PC-3 (cell line): ENCODE measurements around the gene SDC1. TPM values are rescaled to one million over a fixed set of nuclear protein-coding genes. Genes with fewer than 3 reads are reported as not detected.

Experiments used
- ATAC-seq: fragments of 200-7000 bp; cut with Tn5 transposase; 2 replicates; pipeline ENCODE4 v1.9.1; 2020; ENCODE audit warnings: mild to moderate bottlenecking, moderate library complexity
- BruUV-seq: library from RNA; stranded (reverse); fragments of 400-500 nt; replicated peaks from 2 replicates; lab custom pipeline; 2021; lab: Mats Ljungman, UMichigan
- CTCF ChIA-PET: fragments of 300-600 bp; sonication (Branson Sonifier 250); formaldehyde crosslinking; loops from one replicate; lab custom pipeline; 2022; ENCODE audit warnings: antibody characterized with exemption; lab: Charles Lee
- POLR2A ChIA-PET: fragments of 300-600 bp; sonication (Branson Sonifier 250); formaldehyde crosslinking; loops from one replicate; lab custom pipeline; 2022; ENCODE audit warnings: antibody characterized with exemption; ENCODE audit not compliant: unreplicated experiment; lab: Charles Lee
- DNase-seq: peaks from one replicate; pipeline ENCODE4 v3.0.0-alpha.2; 2015
- H2AFZ ChIP-seq: fragments of 300-600 bp; sonication (generic); 2 replicates; pipeline ENCODE4 v1.6.0; 2016; ENCODE audit warnings: antibody characterized with exemption, low read length
- H3F3A ChIP-seq: fragments of 300-600 bp; sonication (generic); one replicate; pipeline ENCODE4 v1.6.0; 2017; ENCODE audit warnings: antibody characterized with exemption, low read length, control low read depth, mild to moderate bottlenecking; ENCODE audit not compliant: unreplicated experiment
- H3K27ac ChIP-seq: fragments of 300-600 bp; sonication (generic); 2 replicates; pipeline ENCODE4 v1.5.1; 2016; ENCODE audit warnings: mild to moderate bottlenecking, low read length
- H3K27me3 ChIP-seq: fragments of 300-600 bp; sonication (generic); 2 replicates; pipeline ENCODE4 v1.6.1; 2016; ENCODE audit warnings: low read length, mixed read lengths
- H3K36me3 ChIP-seq: fragments of 300-600 bp; sonication (generic); 2 replicates; pipeline ENCODE4 v1.6.1; 2016; ENCODE audit warnings: low read depth, mixed run types, low read length, mixed read lengths
- H3K4me1 ChIP-seq: fragments of 300-600 bp; sonication (generic); 2 replicates; pipeline ENCODE4 v1.5.1; 2016; ENCODE audit warnings: low read length; ENCODE audit not compliant: insufficient read depth
- H3K4me2 ChIP-seq: fragments of 300-600 bp; sonication (generic); 2 replicates; pipeline ENCODE4 v1.6.0; 2016; ENCODE audit warnings: low read length
- H3K4me3 ChIP-seq: fragments of 300-600 bp; sonication (generic); 2 replicates; pipeline ENCODE4 v1.5.1; 2016; ENCODE audit warnings: mild to moderate bottlenecking, low read length, mixed read lengths
- H3K79me2 ChIP-seq: fragments of 300-600 bp; sonication (generic); 2 replicates; pipeline ENCODE4 v1.6.1; 2017; ENCODE audit warnings: low read length, mixed read lengths
- H3K9ac ChIP-seq: fragments of 300-600 bp; sonication (generic); 2 replicates; pipeline ENCODE4 v1.6.0; 2016; ENCODE audit warnings: mild to moderate bottlenecking, low read length
- H3K9me2 ChIP-seq: fragments of 300-600 bp; sonication (generic); replicated peaks from 2 replicates; pipeline ENCODE4 v1.6.1; 2016; ENCODE audit warnings: mixed run types, low read length, mixed read lengths
- H3K9me3 ChIP-seq: fragments of 300-600 bp; sonication (generic); 2 replicates; pipeline ENCODE4 v1.6.1; 2016; ENCODE audit warnings: low read length, mixed read lengths
- H4K20me1 ChIP-seq: fragments of 300-600 bp; sonication (generic); 2 replicates; pipeline ENCODE4 v1.6.1; 2016; ENCODE audit warnings: low read length, mixed read lengths
- EZH2 ChIP-seq: fragments of 300-600 bp; sonication (generic); IDR thresholded peaks from one replicate; pipeline ENCODE4 v1.6.1; 2017; ENCODE audit warnings: antibody characterized with exemption, mild to moderate bottlenecking, low read length; ENCODE audit not compliant: unreplicated experiment
- EZH2phosphoT487 ChIP-seq: fragments of 300-600 bp; sonication (generic); IDR thresholded peaks from 2 replicates; pipeline ENCODE4 v1.6.1; 2018; ENCODE audit warnings: mild to moderate bottlenecking, antibody characterized with exemption, low read length, borderline replicate concordance
- intact Hi-C: fragments of 100-400 bp; cut with micrococcal nuclease; formaldehyde crosslinking; loops from 2 replicates; pipeline ENCODE4 v1.9.0; 2023
- total RNA-seq: library from RNA; depleted of rRNA; stranded (reverse); fragments of >200 nt; gene quantifications from 2 replicates; pipeline ENCODE4 v1.2.3, GENCODE V29; 2014
- TF ChIP-seq, protein P1 (sequence below): fragments of 300-600 bp; sonication (generic); conservative IDR thresholded peaks from 2 replicates; pipeline ENCODE4 v1.5.1; 2017; ENCODE audit warnings: antibody characterized with exemption, low read depth, mild to moderate bottlenecking, low read length

Gene SDC1
- total RNA-seq, 1 experiment from 2014 or later, result 358 TPM

DNA sequence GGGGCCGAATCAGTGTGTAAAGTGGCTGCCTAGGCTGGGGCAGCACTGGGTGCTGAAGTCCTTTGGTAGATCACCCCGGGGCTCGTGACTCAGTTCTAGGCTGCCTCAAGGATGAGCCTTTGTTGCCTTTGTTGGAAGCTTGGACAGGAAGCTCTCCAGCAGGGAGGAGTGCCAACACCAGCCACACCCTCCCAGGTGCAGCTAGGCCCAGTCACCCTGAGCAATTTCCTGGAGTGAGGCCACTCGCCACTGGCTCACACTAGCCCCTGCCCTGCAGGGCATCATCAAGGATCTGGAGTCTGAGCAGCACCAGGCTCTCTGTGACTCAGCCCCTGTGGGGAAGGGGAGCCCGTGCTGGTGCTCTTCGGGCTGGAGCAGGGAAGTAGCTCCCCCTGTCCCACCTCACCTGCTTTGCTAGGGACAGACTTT, 6.7 kb upstream of the SDC1 start:
- H3K4me3 ChIP-seq, result peak overlapping the region; percentile 40; the same call in 1 of the 2 replicates
- TF ChIP-seq, protein P1, sequence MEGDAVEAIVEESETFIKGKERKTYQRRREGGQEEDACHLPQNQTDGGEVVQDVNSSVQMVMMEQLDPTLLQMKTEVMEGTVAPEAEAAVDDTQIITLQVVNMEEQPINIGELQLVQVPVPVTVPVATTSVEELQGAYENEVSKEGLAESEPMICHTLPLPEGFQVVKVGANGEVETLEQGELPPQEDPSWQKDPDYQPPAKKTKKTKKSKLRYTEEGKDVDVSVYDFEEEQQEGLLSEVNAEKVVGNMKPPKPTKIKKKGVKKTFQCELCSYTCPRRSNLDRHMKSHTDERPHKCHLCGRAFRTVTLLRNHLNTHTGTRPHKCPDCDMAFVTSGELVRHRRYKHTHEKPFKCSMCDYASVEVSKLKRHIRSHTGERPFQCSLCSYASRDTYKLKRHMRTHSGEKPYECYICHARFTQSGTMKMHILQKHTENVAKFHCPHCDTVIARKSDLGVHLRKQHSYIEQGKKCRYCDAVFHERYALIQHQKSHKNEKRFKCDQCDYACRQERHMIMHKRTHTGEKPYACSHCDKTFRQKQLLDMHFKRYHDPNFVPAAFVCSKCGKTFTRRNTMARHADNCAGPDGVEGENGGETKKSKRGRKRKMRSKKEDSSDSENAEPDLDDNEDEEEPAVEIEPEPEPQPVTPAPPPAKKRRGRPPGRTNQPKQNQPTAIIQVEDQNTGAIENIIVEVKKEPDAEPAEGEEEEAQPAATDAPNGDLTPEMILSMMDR, result no peak
- no peak for TF ChIP-seq EZH2
- peak; percentile 83 for TF ChIP-seq EZH2phosphoT487
- CTCF ChIA-PET, result interaction anchor here (0.6 to 1.8 kb wide), 3 partner anchors 52 to 83 kb away, joined by 4 to 11 read pairs (median 7); no protein-coding TSS in a partner anchor
- peak overlapping the region; percentile 100 for H3K27ac ChIP-seq
- H3K9me2 ChIP-seq, result no peaks in the 10 kb centered on the region
- no peaks in the 10 kb centered on the region for H4K20me1 ChIP-seq
- POLR2A ChIA-PET, result interaction anchor here (0.5 to 1.2 kb wide), 7 partner anchors 17 to 208 kb away, joined by 3 to 14 read pairs (median 11); no protein-coding TSS in a partner anchor
- H3K36me3 ChIP-seq, result no peaks in the 10 kb centered on the region
- peak; percentile 81 for ATAC-seq
- H3K27me3 ChIP-seq, result no peaks in the 10 kb centered on the region
- peaks cover 52% of the 10 kb centered on the region for H3K4me1 ChIP-seq
- no TSS peak for BruUV-seq
- peak; percentile 99 for DNase-seq
- H3F3A ChIP-seq, result peaks cover 10% of the 10 kb centered on the region
- peak overlapping the region; percentile 94 for H3K9ac ChIP-seq
- no peaks in the 10 kb centered on the region for H3K9me3 ChIP-seq
- H2AFZ ChIP-seq, result no peak overlapping the region
- H3K4me2 ChIP-seq, result peak overlapping the region; percentile 94
- intact Hi-C loops, result loop anchor here (2.0 kb wide), 1 partner anchor 277 kb away; no protein-coding TSS in a partner anchor
- no peaks in the 10 kb centered on the region for H3K79me2 ChIP-seq

DNA sequence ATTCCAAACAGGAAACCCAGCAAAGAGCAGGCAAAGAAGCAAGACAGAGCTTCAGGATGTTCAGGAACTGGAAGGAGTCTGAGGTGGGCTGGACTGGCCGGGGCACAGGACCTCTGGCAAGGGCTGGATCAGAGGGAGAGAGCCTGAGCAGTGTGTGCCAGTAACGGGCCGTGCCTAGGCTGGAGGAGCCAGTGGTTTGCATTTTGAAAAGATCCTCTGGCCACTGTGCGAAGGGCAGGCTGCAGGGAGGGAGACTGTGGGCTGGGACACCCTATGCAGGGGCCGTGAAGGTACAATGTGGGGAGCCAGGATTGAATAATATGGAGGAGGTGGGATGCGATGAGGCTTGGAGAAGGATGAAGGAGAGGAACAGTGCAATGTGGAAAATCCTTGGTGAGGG, 6.2 kb upstream of the SDC1 start:
- TF ChIP-seq, protein P1, result no peak
- no peak for TF ChIP-seq EZH2
- no peak for TF ChIP-seq EZH2phosphoT487
- H2AFZ ChIP-seq, result no peak overlapping the region
- H3K27ac ChIP-seq, result peak overlapping the region; percentile 98
- H3K36me3 ChIP-seq, result no peaks in the 10 kb centered on the region
- peak; percentile 2 for ATAC-seq
- H3K9ac ChIP-seq, result peak overlapping the region; percentile 86
- H3K9me3 ChIP-seq, result no peaks in the 10 kb centered on the region
- ChIA-PET POLR2A (interaction anchor here (0.5 to 0.8 kb wide), 4 partner anchors 29 to 208 kb away, joined by 4 to 14 read pairs (median 10); no protein-coding TSS in a partner anchor), CTCF (interaction anchor here (1.1 kb wide), 1 partner anchor 51 kb away, joined by 4 read pairs; no protein-coding TSS in a partner anchor)
- intact Hi-C loops, result loop anchor here (2.0 kb wide), 1 partner anchor 276 kb away; no protein-coding TSS in a partner anchor
- H3K79me2 ChIP-seq, result no peaks in the 10 kb centered on the region
- peaks cover 50% of the 10 kb centered on the region for H3K4me1 ChIP-seq
- no peak for DNase-seq
- H3K27me3 ChIP-seq, result no peaks in the 10 kb centered on the region
- H3K4me2 ChIP-seq, result peak overlapping the region; percentile 78
- H4K20me1 ChIP-seq, result no peaks in the 10 kb centered on the region
- peaks cover 10% of the 10 kb centered on the region for H3F3A ChIP-seq
- H3K4me3 ChIP-seq, result peak overlapping the region; percentile 40; the same call in 1 of the 2 replicates
- BruUV-seq, result no TSS peak
- no peaks in the 10 kb centered on the region for H3K9me2 ChIP-seq

DNA sequence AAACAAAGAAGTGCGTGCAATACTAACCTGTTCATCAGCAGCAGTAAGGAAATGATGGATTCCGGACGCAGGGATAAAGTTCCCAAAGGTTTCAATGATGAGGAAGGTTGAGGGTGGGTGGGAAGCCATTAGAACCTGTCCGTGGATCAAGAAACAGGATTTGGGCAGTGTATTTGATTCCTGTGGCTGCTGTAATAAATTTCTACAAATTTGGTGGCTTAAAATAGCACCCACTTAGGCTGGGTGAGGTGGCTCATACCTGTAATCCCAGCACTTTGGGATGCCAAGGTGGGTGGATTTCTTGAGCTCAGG, 5.1 kb upstream of the SDC1 start:
- H4K20me1 ChIP-seq, result no peaks in the 10 kb centered on the region
- no peaks in the 10 kb centered on the region for H3K9me3 ChIP-seq
- ATAC-seq (no peak), DNase-seq (no peak)
- H3K4me3 ChIP-seq, result no peak overlapping the region
- no peaks in the 10 kb centered on the region for H3K27me3 ChIP-seq
- H3K79me2 ChIP-seq, result no peaks in the 10 kb centered on the region
- peaks cover 10% of the 10 kb centered on the region for H3F3A ChIP-seq
- peak overlapping the region; percentile 98; the same call in 1 of the 2 replicates for H3K27ac ChIP-seq
- H3K4me2 ChIP-seq, result no peak overlapping the region
- peaks cover 49% of the 10 kb centered on the region for H3K4me1 ChIP-seq
- no TSS peak for BruUV-seq
- H3K36me3 ChIP-seq, result no peaks in the 10 kb centered on the region
- intact Hi-C loops, result loop anchor here (2.0 kb wide), 1 partner anchor 275 kb away; no protein-coding TSS in a partner anchor
- ChIA-PET POLR2A (no interaction called here), CTCF (interaction anchor here (0.6 kb wide), 1 partner anchor 120 kb away, joined by 4 read pairs; no protein-coding TSS in a partner anchor)
- H3K9me2 ChIP-seq, result no peaks in the 10 kb centered on the region
- no peak overlapping the region for H3K9ac ChIP-seq
- H2AFZ ChIP-seq, result no peak overlapping the region
- TF ChIP-seq EZH2 (no peak), EZH2phosphoT487 (no peak)
- TF ChIP-seq, protein P1, result no peak
